Measurements from ENCODE around the gene GLS.
"Not testable (repeated sequence)": the region's sequence is repeated elsewhere in the genome, so short reads cannot be mapped to it uniquely, and the experiment has no call there.

GLS gene

GRCh38 chr2:190858817-190859216 is 21.8 kb upstream of the GLS start:
- DNase-seq = no peak

- no peak for DNase-seq
Measured at GRCh38 chr2:190859347-190860297, 21.0 kb upstream of the GLS start.

GRCh38 chr2:190860985-190861680 is 19.5 kb upstream of the GLS start:
- DNase-seq = no peak

DNA sequence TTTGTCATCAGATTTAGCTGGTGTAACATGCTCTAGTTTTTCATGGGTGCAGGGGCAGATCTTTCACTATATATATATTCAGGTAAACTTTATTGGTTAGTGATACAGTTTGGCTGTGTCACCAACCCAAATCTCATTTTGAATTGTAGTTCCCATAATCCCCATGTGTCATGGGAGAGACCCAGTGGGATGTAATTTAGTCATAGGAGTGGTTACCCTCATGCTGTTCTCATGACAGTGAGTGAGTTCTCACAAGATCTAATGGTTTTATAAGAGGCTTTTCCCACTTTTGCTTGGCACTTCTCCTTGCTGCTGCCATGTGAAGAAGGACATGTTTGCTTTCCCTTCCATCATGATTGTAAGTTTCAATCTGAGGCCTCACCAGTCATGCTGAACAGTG is 18.5 kb upstream of the GLS start:
- DNase-seq = not testable (repeated sequence)

- DNase-seq = no peak
Measured at GRCh38 chr2:190862571-190862991, 18.0 kb upstream of the GLS start.

DNA sequence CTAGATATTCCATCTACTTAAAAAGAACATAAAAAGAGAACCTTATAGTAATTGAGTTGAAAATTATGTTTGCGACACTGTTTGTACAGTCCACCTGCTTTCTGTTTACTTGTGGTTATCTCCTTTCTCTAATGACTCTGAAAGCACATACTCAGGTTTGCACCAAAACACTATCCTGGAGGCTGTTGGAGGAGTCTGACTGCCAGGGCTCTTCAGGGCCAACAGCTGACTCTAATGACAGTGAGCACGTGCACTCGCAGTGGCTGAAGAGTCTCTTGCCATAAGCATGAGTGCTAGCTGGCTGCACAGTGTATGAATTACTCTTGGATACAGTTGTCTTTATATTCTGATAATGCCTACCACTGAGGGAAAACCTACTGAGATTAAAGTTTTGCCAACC is 16.7 kb upstream of the GLS start:
- no peak for DNase-seq

- no peak for DNase-seq
Measured at GRCh38 chr2:190864375-190864774, 16.2 kb upstream of the GLS start.

DNA sequence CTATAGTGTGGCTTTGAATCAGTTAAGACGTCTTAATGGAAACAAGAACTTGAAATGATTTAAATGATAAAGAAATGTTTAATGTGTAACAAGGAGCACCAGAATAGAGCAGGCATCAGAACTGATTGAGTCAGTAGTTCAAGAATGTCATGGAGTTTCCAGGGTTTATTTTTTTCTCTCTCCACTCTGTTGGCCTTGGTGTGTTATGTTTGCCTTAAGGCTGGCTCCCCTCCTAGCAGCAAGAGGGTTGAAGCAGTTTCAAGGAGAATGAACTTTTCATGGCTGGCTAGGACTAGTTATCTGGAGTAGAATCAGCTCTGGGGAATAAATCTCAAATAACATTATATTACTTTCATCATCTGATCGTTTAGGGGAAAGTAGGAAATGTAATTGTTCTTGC is 13.4 kb upstream of the GLS start:
- DNase-seq = no peak

DNA sequence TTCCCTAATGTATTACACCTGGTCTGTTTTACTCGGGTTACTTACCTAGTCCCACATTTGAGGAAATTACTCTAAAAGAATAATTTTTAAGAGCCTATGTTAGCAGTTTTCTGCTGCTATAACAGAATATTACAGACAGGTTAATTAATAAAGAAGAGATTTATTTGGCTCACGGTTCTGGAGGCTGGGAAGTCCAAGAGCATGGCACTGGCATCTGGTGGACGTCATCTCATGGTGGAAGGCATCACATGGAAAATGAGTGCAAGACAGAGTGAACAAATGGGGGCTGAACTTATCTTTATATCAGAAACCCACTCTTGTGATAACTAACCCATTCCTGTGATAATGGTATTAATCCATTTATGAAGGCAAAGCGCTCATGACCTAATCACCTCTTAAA is 12.8 kb upstream of the GLS start:
- no peak for DNase-seq

DNA sequence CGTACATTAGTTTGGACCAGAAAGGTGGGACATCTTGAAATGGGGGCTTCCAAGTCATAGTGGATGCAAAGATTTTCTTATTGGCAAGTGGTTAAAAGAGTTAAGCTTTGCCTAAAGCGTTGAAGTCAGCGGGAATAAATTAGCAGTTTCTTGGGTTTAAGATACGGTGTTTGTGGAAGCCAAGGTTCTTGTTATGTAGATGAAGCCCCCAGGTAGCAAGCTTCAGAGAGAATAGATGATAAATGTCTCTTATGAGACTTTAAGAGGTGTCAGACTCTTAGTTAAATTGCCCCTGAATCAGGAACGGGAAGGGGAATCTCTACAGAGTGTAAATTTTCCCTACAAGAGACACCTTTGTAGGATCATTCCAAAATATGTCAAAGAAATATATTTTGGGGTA is 10.9 kb upstream of the GLS start:
- DNase-seq = no peak

GRCh38 chr2:190873451-190873850 is 7.2 kb upstream of the GLS start:
- DNase-seq = not testable (repeated sequence)

DNA sequence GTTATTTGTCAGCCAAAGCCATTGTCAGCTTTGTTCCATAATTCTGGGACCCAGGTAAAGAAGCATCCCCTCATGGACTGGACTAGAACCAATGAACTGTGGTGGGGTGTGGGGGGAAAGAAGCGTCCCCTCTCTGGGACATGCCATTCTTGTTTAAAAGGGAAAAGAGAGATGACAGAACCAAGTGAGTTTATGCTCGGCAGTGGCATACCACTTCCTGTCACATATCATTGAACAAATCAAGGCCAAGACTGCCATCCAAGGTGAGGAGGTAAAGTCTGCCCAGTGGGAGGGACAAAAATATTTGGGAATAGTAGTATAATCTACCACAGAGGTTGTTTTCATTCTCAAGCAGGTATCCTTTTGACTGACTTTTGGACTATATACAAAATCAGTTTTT is 4.7 kb upstream of the GLS start:
- no peak for DNase-seq

GRCh38 chr2:190876631-190877030 is 4.0 kb upstream of the GLS start:
- DNase-seq = no peak

DNA sequence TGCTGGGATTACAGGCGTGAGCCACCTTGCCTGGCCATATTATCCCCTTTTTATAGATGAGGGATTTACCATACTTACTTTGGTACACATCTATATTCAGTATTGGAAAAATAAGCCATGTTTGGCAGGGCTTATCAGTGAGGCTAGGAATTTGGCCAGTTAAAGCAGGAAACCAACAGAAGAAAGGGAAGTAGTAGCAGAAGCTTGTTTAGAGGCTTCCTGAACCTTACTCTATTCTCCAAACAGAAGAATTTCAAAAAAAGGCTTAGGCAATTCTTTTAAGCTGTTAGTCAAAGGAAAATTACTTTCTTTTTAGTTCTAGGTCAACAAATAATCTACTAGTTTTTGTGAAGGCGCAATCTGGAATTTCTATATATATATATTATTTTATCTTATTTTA is 3.2 kb upstream of the GLS start:
- no peak for DNase-seq

- DNase-seq = peak; percentile 50
Measured at GRCh38 chr2:190879474-190880377, 895 bp upstream of the GLS start.

DNA sequence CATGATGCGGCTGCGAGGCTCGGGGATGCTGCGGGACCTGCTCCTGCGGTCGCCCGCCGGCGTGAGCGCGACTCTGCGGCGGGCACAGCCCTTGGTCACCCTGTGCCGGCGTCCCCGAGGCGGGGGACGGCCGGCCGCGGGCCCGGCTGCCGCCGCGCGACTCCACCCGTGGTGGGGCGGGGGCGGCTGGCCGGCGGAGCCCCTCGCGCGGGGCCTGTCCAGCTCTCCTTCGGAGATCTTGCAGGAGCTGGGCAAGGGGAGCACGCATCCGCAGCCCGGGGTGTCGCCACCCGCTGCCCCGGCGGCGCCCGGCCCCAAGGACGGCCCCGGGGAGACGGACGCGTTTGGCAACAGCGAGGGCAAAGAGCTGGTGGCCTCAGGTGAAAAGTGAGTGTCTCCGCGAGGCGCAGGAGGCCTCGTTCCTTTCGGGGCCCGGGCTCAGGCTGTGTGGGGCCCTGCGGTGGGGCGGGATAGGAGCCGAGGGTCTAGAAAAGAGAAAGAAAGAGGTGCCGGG is 520 bp downstream of the GLS start:
- DNase-seq = no peak

GRCh38 chr2:190881598-190882410 is 1.2 kb downstream of the GLS start:
- peak; percentile 78 for DNase-seq

GRCh38 chr2:190882411-190882766 is 1.8 kb downstream of the GLS start:
- DNase-seq = no peak

DNA sequence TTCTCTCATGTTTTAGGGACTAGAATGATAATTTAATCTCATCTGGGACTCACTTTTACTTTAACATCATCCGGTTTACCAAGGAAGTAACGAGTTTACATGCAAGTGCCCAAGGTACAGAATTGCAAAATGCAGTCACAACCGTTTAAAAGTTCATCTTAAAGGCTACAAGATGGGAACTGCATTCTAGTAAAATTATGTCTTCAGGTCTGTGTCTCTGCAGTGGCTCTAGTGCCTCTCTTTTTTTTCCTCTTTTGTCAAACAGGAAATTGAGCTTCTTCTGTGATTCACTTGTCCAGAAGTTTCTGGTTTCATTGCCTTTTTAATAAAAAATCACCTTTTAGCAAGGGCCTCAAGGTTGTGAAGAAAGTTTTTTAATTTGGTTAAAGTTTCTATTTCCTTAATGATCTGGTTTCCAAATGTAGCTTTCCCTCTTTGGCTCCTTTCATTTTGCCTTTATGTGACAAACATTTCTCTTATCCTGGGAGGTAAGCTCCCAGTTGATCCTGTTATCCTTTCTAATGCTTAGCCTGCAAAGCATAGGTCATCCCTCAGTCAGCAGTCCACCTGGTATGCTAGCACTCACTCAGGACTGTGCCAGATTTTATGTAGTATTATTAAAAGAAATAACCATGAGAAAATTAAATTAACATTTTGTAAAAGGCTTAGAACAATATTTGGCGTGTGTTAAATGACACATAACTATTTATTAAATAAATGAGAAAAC is 2.4 kb downstream of the GLS start:
- DNase-seq = no peak

DNA sequence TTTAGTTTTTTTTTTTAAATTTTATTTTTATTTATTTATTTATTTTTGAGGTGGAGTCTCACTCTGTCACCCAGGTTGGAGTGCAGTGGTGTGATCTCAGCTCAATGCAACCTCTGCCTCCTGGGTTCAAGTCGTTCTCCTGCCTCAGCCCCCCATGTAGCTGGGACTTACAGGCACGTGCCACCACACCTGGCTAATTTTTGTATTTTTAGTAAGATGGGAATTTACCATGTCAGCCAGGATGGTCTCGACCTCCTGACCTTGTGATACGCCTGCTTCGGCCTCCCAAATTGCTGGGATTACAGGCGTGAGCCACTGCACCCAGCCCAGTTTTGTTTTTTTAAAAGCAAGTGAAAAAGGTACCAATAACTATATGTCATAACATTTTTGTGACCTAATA is 5.2 kb downstream of the GLS start:
- not testable (repeated sequence) for DNase-seq

- DNase-seq = no peak
Measured at GRCh38 chr2:190887089-190887488, 6.5 kb downstream of the GLS start.

All from activated CD4-positive, alpha-beta T cell treated with anti-CD3 and anti-CD28 coated beads for 48 hours (primary cell).